NCI-H2196 (cell line): ENCODE results near the gene EVA1C.
"Not testable (repeated sequence)": the region's sequence is repeated elsewhere in the genome, so short reads cannot be mapped to it uniquely, and the experiment has no call there.

Experiments
- DNase-seq: peaks from one replicate; lab custom pipeline; 2025; ENCODE audit not compliant: unreplicated experiment; lab: John Stamatoyannopoulos, UW

Gene EVA1C

GRCh38 chr21:32558106-32558505 lies 145.6 kb downstream of the EVA1C start:
- no peak for DNase-seq

- DNase-seq: no peak
Measured at GRCh38 chr21:32559006-32559610, 146.6 kb downstream of the EVA1C start.

GRCh38 chr21:32560896-32561295 lies 148.4 kb downstream of the EVA1C start:
- no peak for DNase-seq

GRCh38 chr21:32561476-32561875 lies 149.0 kb downstream of the EVA1C start:
- DNase-seq: not testable (repeated sequence)

GRCh38 chr21:32562426-32562825 lies 149.9 kb downstream of the EVA1C start:
- no peak for DNase-seq

GRCh38 chr21:32562915-32563314 lies 150.4 kb downstream of the EVA1C start:
- no peak for DNase-seq
